ENCODE results near the gene BACE1-AS.

- TF ChIP-seq EZH2 (IDR thresholded peaks at IDR 0.05; ENCODE audit: borderline replicate concordance), result no peak
- TF ChIP-seq, protein P1, sequence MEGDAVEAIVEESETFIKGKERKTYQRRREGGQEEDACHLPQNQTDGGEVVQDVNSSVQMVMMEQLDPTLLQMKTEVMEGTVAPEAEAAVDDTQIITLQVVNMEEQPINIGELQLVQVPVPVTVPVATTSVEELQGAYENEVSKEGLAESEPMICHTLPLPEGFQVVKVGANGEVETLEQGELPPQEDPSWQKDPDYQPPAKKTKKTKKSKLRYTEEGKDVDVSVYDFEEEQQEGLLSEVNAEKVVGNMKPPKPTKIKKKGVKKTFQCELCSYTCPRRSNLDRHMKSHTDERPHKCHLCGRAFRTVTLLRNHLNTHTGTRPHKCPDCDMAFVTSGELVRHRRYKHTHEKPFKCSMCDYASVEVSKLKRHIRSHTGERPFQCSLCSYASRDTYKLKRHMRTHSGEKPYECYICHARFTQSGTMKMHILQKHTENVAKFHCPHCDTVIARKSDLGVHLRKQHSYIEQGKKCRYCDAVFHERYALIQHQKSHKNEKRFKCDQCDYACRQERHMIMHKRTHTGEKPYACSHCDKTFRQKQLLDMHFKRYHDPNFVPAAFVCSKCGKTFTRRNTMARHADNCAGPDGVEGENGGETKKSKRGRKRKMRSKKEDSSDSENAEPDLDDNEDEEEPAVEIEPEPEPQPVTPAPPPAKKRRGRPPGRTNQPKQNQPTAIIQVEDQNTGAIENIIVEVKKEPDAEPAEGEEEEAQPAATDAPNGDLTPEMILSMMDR (IDR thresholded peaks at IDR 0.05; ENCODE audit: poor library complexity), result no peak
These were observed 7.0 kb downstream of the BACE1-AS start for GRCh38 chr11:117298195-117298594.
